GM19099 (cell line): ENCODE results near the gene RNF144A.

Source experiments
- POLR2A ChIP-seq: IDR thresholded peaks from 3 replicates; pipeline ENCODE4 v1.6.1; 2011; ENCODE audit warnings: low read depth; ENCODE audit not compliant: insufficient read length; ENCODE audit errors: extremely low read depth

The RNF144A gene

GRCh38 chr2:6888724-6889123 is 28.5 kb upstream of the RNF144A start:
- no peak for TF ChIP-seq POLR2A

- TF ChIP-seq POLR2A = no peak
Observed at GRCh38 chr2:6893876-6894482, 23.2 kb upstream of the RNF144A start.

- no peak for TF ChIP-seq POLR2A
Observed at GRCh38 chr2:6896930-6897759, 20.1 kb upstream of the RNF144A start.

- no peak for TF ChIP-seq POLR2A
Observed at GRCh38 chr2:6905668-6906067, 11.5 kb upstream of the RNF144A start.

GRCh38 chr2:6906165-6906741 is 11.0 kb upstream of the RNF144A start:
- TF ChIP-seq POLR2A = no peak

GRCh38 chr2:6908291-6908690 is 8.9 kb upstream of the RNF144A start:
- TF ChIP-seq POLR2A = no peak

- TF ChIP-seq POLR2A = no peak
Observed at GRCh38 chr2:6909431-6910385, 7.5 kb upstream of the RNF144A start.

- TF ChIP-seq POLR2A = no peak
Observed at GRCh38 chr2:6911721-6912120, 5.5 kb upstream of the RNF144A start.

- no peak for TF ChIP-seq POLR2A
Observed at GRCh38 chr2:6913415-6914157, 3.6 kb upstream of the RNF144A start.

- TF ChIP-seq POLR2A = no peak
Observed at GRCh38 chr2:6914828-6915227, 2.4 kb upstream of the RNF144A start.

- TF ChIP-seq POLR2A = no peak
Observed at GRCh38 chr2:6915399-6915798, 1.8 kb upstream of the RNF144A start.

GRCh38 chr2:6916224-6916623 is 988 bp upstream of the RNF144A start:
- TF ChIP-seq POLR2A = no peak

GRCh38 chr2:6916736-6917070 is 509 bp upstream of the RNF144A start:
- no peak for TF ChIP-seq POLR2A

- TF ChIP-seq POLR2A = no peak
Observed at GRCh38 chr2:6917761-6918421, 679 bp downstream of the RNF144A start.

GRCh38 chr2:6919901-6920742 is 2.9 kb downstream of the RNF144A start:
- TF ChIP-seq POLR2A = no peak
